Stimulated activated effector memory CD8-positive, alpha-beta T cell treated with anti-CD3 and anti-CD28 coated beads, Interleukin-12 subunit alpha, Interleukin-12 subunit beta, amount 100 ng/mL, for 72 hours (primary cell): ENCODE measurements around the gene RUNX1.

Source experiments
- ATAC-seq: fragments of 150-1000 bp; cut with Tn5 transposase; 2 replicates; pipeline ENCODE4 v1.10.0; 2021
- DNase-seq, 2 donors: peaks; one replicate each; pipeline ENCODE4 v3.0.0; 2021 to 2022; ENCODE audit warnings: low spot score in 2 of 2
- H3K27ac Mint-ChIP-seq: one replicate; pipeline ENCODE4 v1.8.0; 2022; ENCODE audit warnings: mild to moderate bottlenecking, mixed read lengths
- H3K36me3 Mint-ChIP-seq: one replicate; pipeline ENCODE4 v1.8.0; 2022; ENCODE audit warnings: mild to moderate bottlenecking, mixed read lengths
- H3K4me1 Mint-ChIP-seq: one replicate; pipeline ENCODE4 v1.8.0; 2022; ENCODE audit warnings: mixed read lengths
- H3K4me3 Mint-ChIP-seq: one replicate; pipeline ENCODE4 v1.8.0; 2022; ENCODE audit warnings: mild to moderate bottlenecking, mixed read lengths
- H3K9me3 Mint-ChIP-seq: one replicate; pipeline ENCODE4 v1.8.0; 2022; ENCODE audit warnings: mixed read lengths

The RUNX1 gene

DNA sequence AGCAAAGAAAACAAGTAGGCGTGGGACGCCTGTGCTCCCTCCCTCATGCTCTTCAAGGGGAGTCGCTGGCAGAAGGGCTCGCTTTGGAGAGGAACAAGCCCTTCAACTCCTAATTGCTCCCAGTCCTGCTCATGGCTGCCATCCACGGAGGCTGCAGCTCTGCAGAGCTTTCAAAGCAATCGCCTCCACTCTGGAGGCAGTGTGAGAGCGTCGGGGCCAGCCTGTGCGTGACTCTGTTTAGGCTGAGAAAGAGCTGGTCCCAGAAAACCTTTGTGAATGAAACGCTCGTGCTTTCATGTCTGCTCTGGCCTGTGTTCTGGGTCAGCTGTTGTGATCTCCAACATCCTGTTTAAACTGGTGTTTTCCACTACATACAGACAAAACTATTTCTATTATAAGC, 23.9 kb upstream of the RUNX1 start:
- Mint-ChIP-seq H3K9me3 (peaks cover 6% of the 10 kb centered on the region), H3K4me3 (no peak overlapping the region), H3K27ac (no peak overlapping the region), H3K4me1 (peaks cover 15% of the 10 kb centered on the region), H3K36me3 (no peaks in the 10 kb centered on the region)
- DNase-seq (peak in 1 of 2 donors; percentile 35), ATAC-seq (no peak)

DNA sequence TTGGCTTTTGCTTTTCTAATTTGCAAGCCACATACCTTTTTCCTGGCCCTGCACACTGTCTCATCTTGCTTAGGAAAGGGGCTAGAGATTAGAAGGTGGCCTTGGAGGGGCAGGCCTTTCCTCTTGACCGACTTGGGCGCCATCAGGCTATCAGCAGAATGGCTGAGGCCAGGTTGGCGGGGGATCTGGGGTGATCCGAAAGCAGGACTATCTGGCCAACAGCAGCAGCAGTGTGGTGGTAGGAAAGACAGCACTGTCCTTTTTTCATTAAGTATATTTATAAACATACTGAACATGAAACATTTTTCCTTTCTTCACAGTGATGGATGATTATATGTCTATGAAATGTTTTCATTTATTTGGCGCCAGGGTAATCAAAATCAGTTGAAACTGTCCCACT, 23.5 kb upstream of the RUNX1 start:
- DNase-seq = no peak
- ATAC-seq = no peak
- H3K36me3 Mint-ChIP-seq = no peaks in the 10 kb centered on the region
- no peak overlapping the region for H3K4me3 Mint-ChIP-seq
- H3K27ac Mint-ChIP-seq = no peak overlapping the region
- H3K4me1 Mint-ChIP-seq = peaks cover 14% of the 10 kb centered on the region
- peaks cover 6% of the 10 kb centered on the region for H3K9me3 Mint-ChIP-seq

DNA sequence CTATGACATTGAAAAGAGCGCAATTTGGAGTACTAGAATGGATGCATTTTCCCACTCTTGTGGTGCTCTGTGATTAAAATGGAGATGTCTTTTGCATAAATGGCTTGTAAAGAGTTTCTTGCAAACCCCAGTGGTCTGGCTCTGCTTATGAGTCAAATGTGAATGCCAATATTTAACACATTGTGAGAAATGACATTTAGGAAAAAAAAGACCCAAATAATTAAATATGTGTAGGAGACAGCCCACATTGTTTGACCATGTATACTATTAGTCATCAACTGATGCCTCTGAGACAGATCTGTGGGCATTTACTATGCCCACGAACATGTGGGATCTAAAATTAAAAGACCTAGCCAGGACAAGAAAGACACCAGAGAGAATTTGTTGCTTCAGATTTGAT, 22.2 kb upstream of the RUNX1 start:
- DNase-seq (no peak), ATAC-seq (peak; percentile 57)
- Mint-ChIP-seq H3K36me3 (no peaks in the 10 kb centered on the region), H3K4me1 (peaks cover 14% of the 10 kb centered on the region), H3K4me3 (no peak overlapping the region), H3K9me3 (peaks cover 6% of the 10 kb centered on the region), H3K27ac (no peak overlapping the region)

DNA sequence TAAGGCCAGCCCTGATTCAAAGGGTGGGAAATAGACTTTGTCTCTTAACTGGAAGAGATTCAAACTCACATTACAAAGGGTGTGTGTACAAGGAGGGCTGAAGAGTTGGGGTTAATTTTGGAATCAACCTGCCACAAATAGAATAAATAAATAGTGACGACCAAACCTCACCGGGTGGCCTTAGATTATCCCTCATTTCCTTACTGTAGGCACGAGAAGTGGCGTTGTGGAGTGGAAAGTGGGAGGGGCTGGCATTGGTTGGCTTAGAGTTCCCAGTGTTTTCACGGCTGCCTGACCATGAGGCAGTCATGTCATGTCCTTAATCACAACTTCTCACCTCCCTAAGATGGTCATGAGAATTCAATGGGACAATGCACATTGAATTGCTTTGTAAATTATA, 21.3 kb upstream of the RUNX1 start:
- no peak for ATAC-seq
- Mint-ChIP-seq H3K9me3 (peaks cover 6% of the 10 kb centered on the region), H3K4me1 (peaks cover 10% of the 10 kb centered on the region)

DNA sequence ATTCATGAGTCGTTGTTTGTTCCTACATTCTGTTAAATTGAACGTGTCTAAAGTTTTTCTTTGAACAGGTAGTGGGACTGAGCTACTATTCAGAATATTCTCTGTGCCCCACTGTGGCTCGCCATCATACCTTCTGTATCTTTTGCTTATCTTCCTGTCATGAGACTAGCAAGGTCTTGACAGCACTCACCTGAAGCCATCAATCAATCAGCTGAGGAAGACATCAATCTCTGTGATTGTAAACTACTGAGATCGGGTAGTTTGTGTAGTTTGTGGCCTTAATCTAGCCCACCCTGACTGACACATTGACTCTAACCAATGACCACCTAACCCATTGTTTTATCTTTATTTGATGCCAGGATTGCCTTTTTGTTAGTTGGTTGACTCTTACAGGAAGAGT, 17.7 kb upstream of the RUNX1 start:
- Mint-ChIP-seq H3K27ac (no peak overlapping the region), H3K4me3 (no peak overlapping the region), H3K9me3 (no peaks in the 10 kb centered on the region), H3K36me3 (no peaks in the 10 kb centered on the region), H3K4me1 (peaks cover 8% of the 10 kb centered on the region)
- DNase-seq (no peak), ATAC-seq (no peak)

More for the DNA sequence above, 21.3 kb upstream of the RUNX1 start:
- peak in 1 of 2 donors; percentile 25 for DNase-seq
- Mint-ChIP-seq H3K27ac (no peak overlapping the region), H3K36me3 (no peaks in the 10 kb centered on the region), H3K4me3 (no peak overlapping the region)

DNA sequence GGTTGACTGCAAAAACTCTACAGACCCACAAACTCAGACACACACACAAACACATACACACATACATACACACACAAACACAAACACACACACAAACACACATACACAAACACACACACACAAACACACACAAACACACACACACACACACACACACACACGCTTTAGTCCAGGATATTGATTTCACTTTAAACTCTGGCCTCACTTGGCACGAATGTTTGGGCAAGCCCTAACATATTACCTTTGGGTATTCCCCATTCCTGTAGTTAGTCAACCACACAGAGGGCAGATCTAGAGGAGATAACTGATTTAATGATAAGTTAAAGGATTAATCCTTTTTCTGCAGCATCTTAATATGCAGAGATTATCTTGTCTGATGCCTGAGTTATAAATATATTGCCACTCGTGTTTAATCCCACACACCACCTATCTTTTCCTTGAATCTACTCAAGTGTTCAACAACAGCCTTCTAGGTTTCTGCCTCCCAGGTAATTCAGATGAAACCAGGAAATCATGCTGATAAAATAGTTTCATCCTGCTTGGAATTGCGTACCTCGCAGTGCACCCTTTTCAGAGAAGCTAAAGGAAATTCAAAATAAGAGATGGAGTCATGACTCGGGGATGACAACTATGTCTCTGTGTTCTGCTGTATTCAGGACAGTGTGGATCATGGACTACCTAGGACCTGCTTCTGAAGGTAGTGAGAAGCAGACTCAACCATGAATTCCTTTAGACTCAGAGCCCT, 14.5 kb upstream of the RUNX1 start:
- DNase-seq = no peak
- peak; percentile 53 for ATAC-seq
- no peaks in the 10 kb centered on the region for H3K36me3 Mint-ChIP-seq
- H3K27ac Mint-ChIP-seq = no peak overlapping the region
- H3K4me3 Mint-ChIP-seq = no peak overlapping the region
- peaks cover 25% of the 10 kb centered on the region for H3K4me1 Mint-ChIP-seq
- no peaks in the 10 kb centered on the region for H3K9me3 Mint-ChIP-seq

DNA sequence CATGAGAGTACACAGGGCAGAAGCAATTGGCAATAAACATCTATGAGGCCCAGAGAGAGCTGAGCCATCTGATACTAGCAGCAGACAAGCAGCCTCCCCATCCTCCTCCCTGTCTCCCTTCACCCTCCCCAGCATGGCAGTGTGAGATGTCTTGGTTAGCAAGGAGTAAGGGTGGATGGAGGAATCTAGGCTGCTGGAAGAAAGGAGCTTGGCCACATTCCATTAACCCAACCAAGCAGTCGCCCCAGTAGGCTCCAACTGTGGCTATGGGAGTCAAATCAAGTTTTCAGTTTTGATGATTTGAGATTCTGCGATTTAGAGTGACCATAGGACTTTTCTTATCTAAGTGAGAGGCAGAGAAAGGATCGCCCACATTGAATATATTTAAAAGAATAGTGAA, 12.9 kb upstream of the RUNX1 start:
- ATAC-seq = no peak
- H3K36me3 Mint-ChIP-seq = no peaks in the 10 kb centered on the region
- DNase-seq = no peak
- peaks cover 40% of the 10 kb centered on the region for H3K4me1 Mint-ChIP-seq
- H3K4me3 Mint-ChIP-seq = no peak overlapping the region
- peak overlapping the region; percentile 6 for H3K27ac Mint-ChIP-seq
- H3K9me3 Mint-ChIP-seq = no peaks in the 10 kb centered on the region

DNA sequence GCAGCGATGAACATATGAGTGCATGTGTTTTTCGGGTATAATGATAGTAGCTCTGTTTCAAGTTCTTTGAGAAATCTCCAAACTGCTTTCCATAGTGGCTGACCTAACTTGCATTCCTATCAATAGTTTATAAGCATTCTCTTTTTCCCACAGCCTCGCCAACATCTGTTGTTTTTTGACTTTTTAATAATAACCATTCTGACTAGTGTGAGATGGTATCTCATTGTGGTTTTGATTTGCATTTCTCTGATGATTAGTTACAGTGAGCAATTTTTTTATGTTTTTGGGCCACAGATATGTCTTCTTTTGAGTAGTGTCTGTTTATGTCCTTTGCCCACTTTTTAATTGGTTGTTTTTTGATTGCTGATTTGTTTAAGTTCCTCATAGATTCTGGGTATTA, 10.6 kb upstream of the RUNX1 start:
- no peak overlapping the region for H3K27ac Mint-ChIP-seq
- H3K36me3 Mint-ChIP-seq = no peaks in the 10 kb centered on the region
- DNase-seq = no peak
- no peak overlapping the region for H3K4me3 Mint-ChIP-seq
- peak; percentile 75 for ATAC-seq
- H3K9me3 Mint-ChIP-seq = no peaks in the 10 kb centered on the region
- H3K4me1 Mint-ChIP-seq = peaks cover 43% of the 10 kb centered on the region

DNA sequence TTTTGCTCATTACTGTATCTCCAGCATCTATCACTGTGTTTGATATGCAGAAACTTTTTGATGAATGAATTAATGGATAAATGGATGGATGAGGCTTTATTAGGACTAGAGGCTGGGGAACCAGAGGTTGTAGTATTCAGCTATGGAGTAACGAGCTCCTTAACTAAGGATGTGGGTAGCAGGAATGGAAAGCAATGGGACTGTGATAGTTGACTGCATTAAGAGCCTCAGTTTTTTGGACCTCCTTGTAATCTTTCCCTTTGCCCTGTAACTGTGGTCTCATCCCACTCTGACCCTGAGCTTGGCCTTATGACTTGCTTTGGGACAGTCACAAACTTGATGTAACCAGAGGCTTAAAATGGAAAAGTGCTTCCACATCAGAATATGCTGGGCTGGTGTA, 9.0 kb upstream of the RUNX1 start:
- H3K4me1 Mint-ChIP-seq = peaks cover 43% of the 10 kb centered on the region
- no peaks in the 10 kb centered on the region for H3K9me3 Mint-ChIP-seq
- H3K36me3 Mint-ChIP-seq = no peaks in the 10 kb centered on the region
- no peak overlapping the region for H3K27ac Mint-ChIP-seq
- ATAC-seq = no peak
- peak overlapping the region; percentile 35 for H3K4me3 Mint-ChIP-seq
- DNase-seq = no peak

DNA sequence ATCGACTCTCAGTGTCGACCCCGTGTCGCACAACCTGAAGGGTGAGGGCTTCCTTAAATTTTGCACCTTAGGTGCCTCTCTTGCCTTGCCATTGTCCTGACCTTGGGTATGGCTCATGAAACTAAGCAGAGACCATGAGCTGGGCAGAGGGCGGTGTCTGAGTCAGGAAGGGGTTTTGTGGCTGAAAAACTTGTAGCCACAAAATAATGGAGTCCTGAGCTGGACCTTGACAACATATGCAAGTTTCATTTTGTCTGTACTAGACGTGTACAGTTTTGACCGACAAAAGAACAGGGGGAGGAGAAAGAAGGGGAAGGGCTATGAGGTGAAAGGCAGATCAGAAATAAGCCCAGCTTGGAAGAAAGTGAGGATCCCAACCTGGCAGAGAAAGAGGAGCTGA, 8.3 kb upstream of the RUNX1 start:
- Mint-ChIP-seq H3K4me1 (peaks cover 43% of the 10 kb centered on the region), H3K4me3 (peak overlapping the region; percentile 35), H3K27ac (peak overlapping the region; percentile 7), H3K36me3 (no peaks in the 10 kb centered on the region), H3K9me3 (no peaks in the 10 kb centered on the region)
- DNase-seq = peak in 1 of 2 donors; percentile 62
- peak; percentile 82 for ATAC-seq

DNA sequence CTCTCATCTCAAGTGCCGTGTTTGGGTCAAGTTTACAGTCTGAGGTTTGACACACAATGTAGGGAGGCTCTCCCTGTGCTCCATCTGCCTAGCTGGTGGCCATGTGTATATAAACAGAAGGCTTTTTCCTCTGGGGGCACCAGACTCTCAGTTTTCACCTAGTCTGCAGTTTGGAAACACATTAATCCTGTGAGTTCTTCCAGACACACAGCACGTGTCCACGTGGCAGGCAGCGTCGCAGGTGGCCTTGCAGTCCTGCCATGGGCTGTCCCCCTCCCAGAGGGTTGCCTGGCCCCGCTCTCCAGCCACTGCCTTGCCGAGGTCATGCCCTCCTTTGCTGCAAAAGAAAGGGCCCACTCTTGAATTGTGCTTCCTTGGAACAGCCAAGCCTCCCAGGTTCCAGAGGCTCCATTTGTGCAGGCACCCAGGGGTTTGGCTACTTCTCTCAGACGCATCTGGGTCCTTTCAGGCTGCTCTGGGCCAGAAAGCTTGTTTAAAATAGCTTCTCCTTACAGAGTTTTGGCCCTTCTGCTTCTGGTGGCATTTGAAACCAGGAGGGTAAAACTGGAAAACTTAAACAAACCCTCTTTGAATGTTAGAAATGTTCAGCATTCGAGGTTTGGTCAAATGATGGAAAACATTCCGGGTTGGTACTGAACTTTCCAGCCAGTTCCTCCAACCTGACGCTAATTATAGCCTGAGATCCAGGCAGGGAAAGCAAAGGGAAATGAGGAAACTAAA, 4.4 kb upstream of the RUNX1 start:
- peaks cover 16% of the 10 kb centered on the region for H3K36me3 Mint-ChIP-seq
- H3K4me1 Mint-ChIP-seq = peaks cover 42% of the 10 kb centered on the region
- H3K9me3 Mint-ChIP-seq = no peaks in the 10 kb centered on the region
- ATAC-seq (no peak), DNase-seq (no peak)
- H3K27ac Mint-ChIP-seq = no peak overlapping the region
- no peak overlapping the region for H3K4me3 Mint-ChIP-seq

DNA sequence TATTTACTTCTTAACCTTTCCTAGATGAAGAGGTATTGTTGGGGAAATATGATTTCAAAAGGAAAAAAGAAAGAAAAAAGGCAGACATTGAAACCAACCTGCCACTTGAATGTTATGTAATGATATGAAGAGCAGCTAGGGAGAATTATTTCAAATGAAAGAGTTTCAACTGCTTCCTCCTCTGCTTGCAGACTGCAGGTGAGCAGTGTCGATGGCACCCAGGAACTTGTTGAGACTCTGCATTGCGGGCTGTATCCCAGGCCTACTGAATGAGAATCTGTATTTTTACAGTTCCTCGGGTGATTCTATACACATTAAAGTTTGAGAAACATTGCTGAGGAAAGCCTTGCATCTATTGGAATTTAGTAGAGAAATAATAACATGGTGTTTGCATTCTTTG, 3.7 kb upstream of the RUNX1 start:
- peaks cover 21% of the 10 kb centered on the region for H3K36me3 Mint-ChIP-seq
- no peaks in the 10 kb centered on the region for H3K9me3 Mint-ChIP-seq
- H3K4me1 Mint-ChIP-seq = peaks cover 37% of the 10 kb centered on the region
- ATAC-seq = no peak
- DNase-seq = no peak
- H3K4me3 Mint-ChIP-seq = no peak overlapping the region
- no peak overlapping the region for H3K27ac Mint-ChIP-seq

DNA sequence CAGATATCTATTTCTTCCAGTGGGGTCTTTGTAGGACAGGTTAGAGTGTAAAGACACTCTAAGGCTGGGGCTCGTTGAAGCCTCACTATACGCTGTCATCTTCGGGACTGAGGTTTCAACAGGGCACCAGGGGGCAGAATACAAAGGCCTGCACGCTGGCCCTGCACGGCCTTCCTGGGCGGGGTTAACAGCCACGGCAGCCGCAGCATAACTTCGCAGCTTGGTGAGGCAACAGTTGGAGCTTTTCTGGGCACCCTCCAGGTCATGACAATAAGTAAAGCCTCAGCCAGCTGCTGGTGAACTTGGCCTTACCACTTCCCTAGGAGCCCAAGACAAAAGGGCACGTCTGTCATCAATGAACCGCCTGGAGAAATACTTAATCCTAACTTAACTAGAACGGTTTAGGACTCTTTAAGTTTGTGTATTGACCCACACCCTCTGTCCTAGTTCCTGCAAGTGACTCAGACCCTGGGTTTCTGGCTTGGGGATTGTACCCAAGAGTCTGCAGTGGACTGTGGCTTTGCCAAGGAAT, 2.3 kb upstream of the RUNX1 start:
- peaks cover 41% of the 10 kb centered on the region for H3K4me1 Mint-ChIP-seq
- H3K36me3 Mint-ChIP-seq = peaks cover 35% of the 10 kb centered on the region
- H3K27ac Mint-ChIP-seq = peak overlapping the region; percentile 95
- H3K4me3 Mint-ChIP-seq = peak overlapping the region; percentile 84
- DNase-seq (peak in 1 of 2 donors; percentile 89), ATAC-seq (peak; percentile 67)
- no peaks in the 10 kb centered on the region for H3K9me3 Mint-ChIP-seq

DNA sequence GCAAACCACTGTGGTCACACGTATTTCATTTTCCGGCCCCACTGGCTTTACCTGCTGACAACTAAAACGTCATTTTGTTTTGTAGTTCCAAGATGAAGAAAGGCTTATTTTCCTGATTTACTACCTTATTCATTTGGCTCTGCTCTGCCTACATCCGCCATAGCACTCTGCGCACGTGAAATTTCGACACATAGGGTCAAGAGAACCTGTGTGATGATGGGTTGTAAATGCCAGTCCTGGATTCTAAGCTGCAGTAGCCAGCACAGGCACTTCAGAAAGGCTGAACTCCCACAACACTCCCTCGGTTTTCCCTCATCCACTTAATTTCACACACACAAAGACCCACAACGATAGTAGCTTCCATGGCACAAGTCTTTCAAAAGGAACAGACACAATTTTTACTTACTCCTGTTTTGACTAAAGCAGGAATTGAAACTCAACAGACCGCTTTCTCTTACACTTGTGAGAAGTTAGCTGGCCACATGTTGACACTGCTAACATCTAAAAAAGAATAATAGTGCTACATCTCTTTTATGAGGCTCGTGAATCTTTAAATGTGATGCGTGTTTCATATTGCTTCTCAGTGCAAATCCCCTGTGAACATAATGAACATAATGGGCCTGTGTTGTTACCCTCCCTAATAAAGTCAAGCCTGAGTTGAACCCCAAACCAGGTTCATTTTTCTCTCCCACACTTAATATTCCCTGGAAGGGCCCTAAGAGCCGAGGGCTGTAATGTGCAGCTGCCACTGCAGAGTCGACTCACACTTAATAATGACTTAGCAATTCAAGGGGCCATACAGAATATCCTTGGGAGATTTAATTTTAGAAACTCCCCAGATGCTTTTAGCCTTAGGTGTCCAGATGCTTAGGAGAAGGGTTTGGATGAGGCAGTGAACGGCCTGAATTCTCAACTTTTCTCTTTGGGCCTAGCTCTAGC, 1.5 kb upstream of the RUNX1 start:
- H3K36me3 Mint-ChIP-seq = peaks cover 42% of the 10 kb centered on the region
- H3K27ac Mint-ChIP-seq = peak overlapping the region; percentile 95
- no peak for DNase-seq
- no peak for ATAC-seq
- H3K9me3 Mint-ChIP-seq = no peaks in the 10 kb centered on the region
- peaks cover 47% of the 10 kb centered on the region for H3K4me1 Mint-ChIP-seq
- H3K4me3 Mint-ChIP-seq = peak overlapping the region; percentile 84

DNA sequence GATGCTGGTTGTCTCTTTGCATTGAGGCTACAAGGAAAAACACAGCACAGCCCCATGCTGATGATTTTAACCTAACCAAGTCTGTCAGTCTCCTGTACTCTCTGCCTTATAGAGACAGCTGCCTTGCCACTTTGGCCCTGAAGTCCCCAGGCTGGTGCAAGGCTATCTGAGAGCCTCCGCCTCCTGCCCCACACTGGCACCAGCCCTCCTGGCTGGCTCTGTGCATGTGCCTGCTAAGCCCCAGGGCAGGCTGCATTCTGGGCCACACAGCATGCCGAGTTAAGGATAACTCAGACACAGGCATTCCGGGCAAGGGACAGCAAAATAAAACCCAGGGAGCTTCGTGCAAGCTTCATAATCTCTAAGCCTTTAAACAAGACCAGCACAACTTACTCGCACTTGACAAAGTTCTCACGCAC, 910 bp downstream of the RUNX1 start:
- H3K4me3 Mint-ChIP-seq = peak overlapping the region; percentile 84
- DNase-seq (no peak), ATAC-seq (no peak)

More for the DNA sequence above, 910 bp downstream of the RUNX1 start:
- peak overlapping the region; percentile 95 for H3K27ac Mint-ChIP-seq
- H3K4me1 Mint-ChIP-seq = peaks cover 69% of the 10 kb centered on the region
- no peaks in the 10 kb centered on the region for H3K9me3 Mint-ChIP-seq
- peaks cover 55% of the 10 kb centered on the region for H3K36me3 Mint-ChIP-seq
